A549 (cell line): ENCODE data around the gene UXS1. TPM values are rescaled to one million over a fixed set of nuclear protein-coding genes. Genes with fewer than 3 reads are reported as not detected.

Experiments used
- ATAC-seq, 2 experiments: fragments of 200-7000 bp in 1 of 2; fragments of >200 bp in 1 of 2; cut with Nextera tagmentation in 1 of 2; cut with Tn5 transposase in 1 of 2; 3 replicates each; pipeline versions ENCODE4 v1.8.0 to v1.9.1; 2018 to 2020; ENCODE audit warnings: mild to moderate bottlenecking in 1 of 2, moderate library complexity in 1 of 2
- CTCF ChIA-PET: fragments of 300-600 bp; sonication (Branson Sonifier 250); formaldehyde crosslinking; extraction: SDS; loops from one replicate; lab custom pipeline; 2021; ENCODE audit warnings: antibody characterized with exemption, inconsistent platforms; lab: Yijun Ruan, JAX
- POLR2A ChIA-PET: fragments of 350-600 bp; formaldehyde crosslinking; extraction: SDS; loops from one replicate; lab custom pipeline; 2021; ENCODE audit warnings: antibody characterized with exemption, inconsistent platforms; lab: Yijun Ruan, JAX
- DNase-seq, 2 experiments: peaks; one replicate each; pipeline versions ENCODE4 v3.0.0 to v3.0.0-alpha.2; 2011 to 2016; ENCODE audit warnings: low read depth in 1 of 2, low spot score in 1 of 2
- FAIRE-seq: peaks from 2 replicates; lab custom pipeline; 2011; peaks lifted over from hg19 to GRCh38; lab: Jason Lieb, UNC
- H3K27ac ChIP-seq, 2 experiments: fragments of >200 bp; sonication (Bioruptor Twin); formaldehyde crosslinking; 3 replicates each; pipeline ENCODE4 v1.5.1; 2016 to 2017
- H3K4me1 ChIP-seq: fragments of >200 bp; sonication (Bioruptor Twin); formaldehyde crosslinking; 3 replicates; pipeline ENCODE4 v1.6.1; 2016
- H3K4me2 ChIP-seq: fragments of >200 bp; sonication (Bioruptor Twin); formaldehyde crosslinking; 3 replicates; pipeline ENCODE4 v1.6.1; 2016
- H3K4me3 ChIP-seq: fragments of >200 bp; sonication (Bioruptor Twin); formaldehyde crosslinking; 3 replicates; pipeline ENCODE4 v1.5.1; 2016
- H3K9me3 ChIP-seq: fragments of >200 bp; sonication (Bioruptor Twin); formaldehyde crosslinking; 3 replicates; pipeline ENCODE4 v1.6.1; 2016
- BHLHE40 ChIP-seq: IDR thresholded peaks from 2 replicates; pipeline ENCODE4 v1.6.1; 2012; ENCODE audit warnings: low read depth, low read length, inconsistent platforms
- CBX8 ChIP-seq: fragments of 200-600 bp; sonication (generic); IDR thresholded peaks from 2 replicates; pipeline ENCODE4 v1.6.1; 2016
- CEBPB ChIP-seq, 2 experiments: fragments of >200 bp in 1 of 2; sonication (Bioruptor Twin) in 1 of 2; formaldehyde crosslinking in 1 of 2; IDR thresholded peaks; 2 replicates each; pipeline ENCODE4 v1.6.1; 2012 to 2016
- FOSB ChIP-seq: fragments of 250-450 bp; sonication (Bioruptor Pico); IDR thresholded peaks from 2 replicates; pipeline ENCODE4 v1.5.0; 2020; ENCODE audit warnings: mild to moderate bottlenecking, moderate library complexity
- GATA3 ChIP-seq: IDR thresholded peaks from 2 replicates; pipeline ENCODE4 v1.6.1; 2012; ENCODE audit warnings: borderline replicate concordance
- HEYL ChIP-seq: fragments of 250-450 bp; sonication (Bioruptor Pico); IDR thresholded peaks from 2 replicates; pipeline ENCODE4 v1.8.0; 2021; ENCODE audit warnings: mild to moderate bottlenecking, moderate library complexity
- HMGXB4 ChIP-seq: fragments of 250-450 bp; sonication (Bioruptor Pico); IDR thresholded peaks from 2 replicates; pipeline ENCODE4 v1.5.0; 2021; ENCODE audit warnings: mild to moderate bottlenecking, moderate library complexity, borderline replicate concordance
- HOXA7 ChIP-seq: fragments of 250-450 bp; sonication (Bioruptor Pico); IDR thresholded peaks from 2 replicates; pipeline ENCODE4 v1.5.0; 2020; ENCODE audit warnings: mild to moderate bottlenecking, moderate library complexity
- JUN ChIP-seq, 2 experiments: fragments of >200 bp; sonication (Bioruptor Twin); formaldehyde crosslinking; IDR thresholded peaks; 2 replicates in 1 of 2; 3 replicates in 1 of 2; pipeline ENCODE4 v1.6.1; 2016 to 2017
- JUNB ChIP-seq: fragments of >200 bp; sonication (Bioruptor Twin); formaldehyde crosslinking; IDR thresholded peaks from 2 replicates; pipeline ENCODE4 v1.6.1; 2016
- REST ChIP-seq: fragments of 200-600 bp; sonication (generic); IDR thresholded peaks from 2 replicates; pipeline ENCODE4 v1.6.1; 2016; ENCODE audit warnings: antibody characterized with exemption, mild to moderate bottlenecking, moderate library complexity
- SMC3 ChIP-seq: fragments of >200 bp; sonication (Bioruptor Twin); formaldehyde crosslinking; IDR thresholded peaks from 3 replicates; pipeline ENCODE4 v1.6.1; 2018; ENCODE audit warnings: inconsistent platforms
- SREBF2 ChIP-seq: fragments of 450-650 bp; IDR thresholded peaks from 2 replicates; pipeline ENCODE4 v1.6.1; 2014; ENCODE audit warnings: mild to moderate bottlenecking, moderate library complexity
- USF2 ChIP-seq: fragments of 450-650 bp; IDR thresholded peaks from 2 replicates; pipeline ENCODE4 v1.6.1; 2014; ENCODE audit warnings: antibody characterized with exemption
- ZC3H11A ChIP-seq: fragments of 450-650 bp; IDR thresholded peaks from 2 replicates; pipeline ENCODE4 v1.6.1; 2014; ENCODE audit warnings: antibody characterized with exemption, mild to moderate bottlenecking
- ZNF302 ChIP-seq: fragments of 250-450 bp; sonication (Bioruptor Pico); IDR thresholded peaks from 2 replicates; pipeline ENCODE4 v1.9.0; 2021; ENCODE audit warnings: inconsistent platforms, mild to moderate bottlenecking, moderate library complexity
- WGBS: methylation state at CpG from one replicate; pipeline ENCODE4 v1.1.6; 2017; ENCODE audit errors: missing lambda C conversion rate; 5-methylcytosine and 5-hydroxymethylcytosine counted together
- polyA plus RNA-seq, 4 experiments: library from polyadenylated mRNA; depleted of rRNA in 3 of 4; stranded (reverse); fragments of >200 nt; fragmentation: RNase III in 1 of 4; extraction: RNeasy Plus Mini Kit Qiagen cat#74134 plus additional on column Dnase treatment in 1 of 4; gene quantifications; 2 replicates in 3 of 4; 3 replicates in 1 of 4; pipeline ENCODE4 v1.2.3, GENCODE V29; 2011 to 2017
- TF ChIP-seq, protein P1 (sequence below): IDR thresholded peaks from 2 replicates; pipeline ENCODE4 v1.6.1; 2012

The UXS1 gene
- polyA plus RNA-seq, 2 of the 4 experiments (the other 2 are of a cell fraction) = 50.5 to 53.2 TPM

GRCh38 chr2:106054321-106054720 lies 139.8 kb downstream of the UXS1 start:
- H3K4me3 ChIP-seq = no peak overlapping the region
- 52% methylated on average over 9 of the region's 9 CpGs for WGBS
- H3K27ac ChIP-seq = no peak overlapping the region
- H3K9me3 ChIP-seq = no peaks in the 10 kb centered on the region
- ATAC-seq (no peak), DNase-seq (no peak), FAIRE-seq (no peak)
- no peaks in the 10 kb centered on the region for H3K4me1 ChIP-seq
- TF ChIP-seq JUN (IDR thresholded peaks at IDR 0.05) (no peak), HEYL (no peak), FOSB (no peak), CEBPB (IDR thresholded peaks at IDR 0.05) (no peak), USF2 (no peak), GATA3 (no peak)
- TF ChIP-seq, protein P1, sequence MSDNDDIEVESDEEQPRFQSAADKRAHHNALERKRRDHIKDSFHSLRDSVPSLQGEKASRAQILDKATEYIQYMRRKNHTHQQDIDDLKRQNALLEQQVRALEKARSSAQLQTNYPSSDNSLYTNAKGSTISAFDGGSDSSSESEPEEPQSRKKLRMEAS = no peak
- no peak overlapping the region for H3K4me2 ChIP-seq
- CTCF ChIA-PET = no interaction called here
- POLR2A ChIA-PET = no interaction called here

DNA sequence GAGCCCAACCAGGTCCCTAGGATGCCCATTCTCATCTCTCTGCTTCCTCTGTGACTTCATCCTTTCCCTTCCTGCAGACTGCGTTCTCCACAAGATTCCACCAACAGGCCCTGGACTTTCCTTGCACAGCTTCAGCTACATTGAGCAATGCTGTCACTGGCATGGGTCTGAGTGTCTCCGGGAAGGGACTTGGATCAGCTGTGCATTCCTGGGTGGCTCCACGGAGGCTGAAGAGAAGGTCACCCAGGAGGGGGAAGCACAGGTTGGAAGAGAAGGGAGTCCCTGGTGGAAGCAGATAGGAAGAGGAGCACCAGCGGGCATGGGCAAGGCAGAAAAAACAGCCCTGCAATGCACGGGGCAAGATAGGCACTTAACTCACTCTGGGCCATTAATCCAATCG lies 140.5 kb downstream of the UXS1 start:
- Histone ChIP-seq H3K9me3 (no peaks in the 10 kb centered on the region), H3K27ac (no peak overlapping the region), H3K4me2 (no peak overlapping the region), H3K4me1 (no peaks in the 10 kb centered on the region), H3K4me3 (no peak overlapping the region)
- DNase-seq (no peak), FAIRE-seq (no peak), ATAC-seq (no peak)
- POLR2A ChIA-PET = no interaction called here
- WGBS = 49% methylated on average over 6 of the region's 6 CpGs
- CTCF ChIA-PET = interaction anchor here (2.0 kb wide), 1 partner anchor 11 kb away, joined by 7 read pairs; no protein-coding TSS in a partner anchor
- TF ChIP-seq JUNB = no peak
- TF ChIP-seq CBX8 = no peak
- no peak for TF ChIP-seq HOXA7 (CRISPR knock-in tag)
- TF ChIP-seq HEYL = no peak
- no peak for TF ChIP-seq ZNF302 (CRISPR knock-in tag)
- no peak for TF ChIP-seq SMC3
- TF ChIP-seq REST = no peak
- no peak for TF ChIP-seq SREBF2
- TF ChIP-seq HMGXB4 (CRISPR knock-in tag) = no peak
- no peak for TF ChIP-seq ZC3H11A

- no peak for FAIRE-seq
- TF ChIP-seq BHLHE40 = no peak
- TF ChIP-seq, all 56 proteins: peak for 0
- Histone ChIP-seq H3K27ac (no peak overlapping the region), H3K4me2 (no peak overlapping the region), H3K4me1 (no peaks in the 10 kb centered on the region), H3K9me3 (no peaks in the 10 kb centered on the region), H3K4me3 (no peak overlapping the region)
- no peak for DNase-seq
- WGBS = 47% methylated on average over 2 of the region's 2 CpGs
- ATAC-seq = no peak
- ChIA-PET CTCF (interaction anchor here (2.0 kb wide), 1 partner anchor 11 kb away, joined by 7 read pairs; no protein-coding TSS in a partner anchor), POLR2A (no interaction called here)
Measured at GRCh38 chr2:106053116-106053515, 141.0 kb downstream of the UXS1 start.
